Choroid plexus epithelial cell (primary cell): ENCODE data around the gene CCDC91.
"Not testable (repeated sequence)": the region's sequence is repeated elsewhere in the genome, so short reads cannot be mapped to it uniquely, and the experiment has no call there.

ENCODE experiments used
- DNase-seq: peaks from one replicate; pipeline ENCODE4 v3.0.0-alpha.2; 2010; ENCODE audit warnings: low read depth
- H3K4me3 ChIP-seq: 2 replicates; pipeline ENCODE4 v1.5.1; 2011; ENCODE audit warnings: low read depth, mild to moderate bottlenecking, control low read depth, low read length, moderate library complexity
- TF ChIP-seq, protein P1 (sequence below): conservative IDR thresholded peaks from 2 replicates; pipeline ENCODE4 v1.5.1; 2011; ENCODE audit warnings: low read depth, mild to moderate bottlenecking, control low read depth, inconsistent platforms, low read length, moderate library complexity

CCDC91 gene

DNA sequence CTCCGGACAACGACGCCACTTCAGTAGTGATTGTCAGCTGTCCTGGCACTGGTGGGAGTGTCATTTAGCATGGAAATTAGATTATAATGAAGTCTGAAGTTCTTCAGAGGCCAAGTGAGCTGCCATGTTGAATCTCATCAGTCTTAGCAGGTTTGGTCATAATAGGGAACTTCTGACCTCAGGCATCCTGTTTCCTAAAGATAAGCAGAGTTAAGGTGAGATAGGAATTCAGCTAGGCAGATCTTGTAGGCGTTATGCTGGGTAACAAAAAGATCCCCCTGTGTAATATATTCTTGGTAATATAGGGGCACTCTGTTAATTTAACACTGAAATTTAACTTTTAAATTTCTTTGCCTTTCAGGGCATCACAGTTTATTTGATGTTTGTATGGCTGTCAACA is 137.5 kb downstream of the CCDC91 start:
- no peak overlapping the region for H3K4me3 ChIP-seq
- no peak for DNase-seq
- TF ChIP-seq, protein P1, sequence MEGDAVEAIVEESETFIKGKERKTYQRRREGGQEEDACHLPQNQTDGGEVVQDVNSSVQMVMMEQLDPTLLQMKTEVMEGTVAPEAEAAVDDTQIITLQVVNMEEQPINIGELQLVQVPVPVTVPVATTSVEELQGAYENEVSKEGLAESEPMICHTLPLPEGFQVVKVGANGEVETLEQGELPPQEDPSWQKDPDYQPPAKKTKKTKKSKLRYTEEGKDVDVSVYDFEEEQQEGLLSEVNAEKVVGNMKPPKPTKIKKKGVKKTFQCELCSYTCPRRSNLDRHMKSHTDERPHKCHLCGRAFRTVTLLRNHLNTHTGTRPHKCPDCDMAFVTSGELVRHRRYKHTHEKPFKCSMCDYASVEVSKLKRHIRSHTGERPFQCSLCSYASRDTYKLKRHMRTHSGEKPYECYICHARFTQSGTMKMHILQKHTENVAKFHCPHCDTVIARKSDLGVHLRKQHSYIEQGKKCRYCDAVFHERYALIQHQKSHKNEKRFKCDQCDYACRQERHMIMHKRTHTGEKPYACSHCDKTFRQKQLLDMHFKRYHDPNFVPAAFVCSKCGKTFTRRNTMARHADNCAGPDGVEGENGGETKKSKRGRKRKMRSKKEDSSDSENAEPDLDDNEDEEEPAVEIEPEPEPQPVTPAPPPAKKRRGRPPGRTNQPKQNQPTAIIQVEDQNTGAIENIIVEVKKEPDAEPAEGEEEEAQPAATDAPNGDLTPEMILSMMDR, result no peak

DNA sequence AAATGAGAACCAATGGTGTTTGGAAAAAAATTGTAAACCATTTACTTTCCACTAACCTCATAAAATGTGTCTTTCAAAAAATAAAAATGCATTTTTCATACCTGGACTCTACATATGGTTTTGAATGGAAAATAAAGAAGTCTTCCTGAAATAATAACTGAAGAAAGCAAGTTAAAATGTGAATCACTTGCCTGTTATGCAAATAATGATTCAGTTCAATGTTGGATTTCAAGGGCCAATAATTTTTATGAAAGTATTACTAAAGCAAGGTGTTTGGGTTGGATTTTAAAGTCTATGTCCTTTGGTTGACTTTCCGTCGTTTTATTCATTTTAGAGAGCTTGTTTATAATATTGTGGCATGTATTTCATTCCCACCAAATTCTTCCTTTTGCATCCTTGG is 138.7 kb downstream of the CCDC91 start:
- DNase-seq, result no peak
- no peak overlapping the region for H3K4me3 ChIP-seq
- TF ChIP-seq, protein P1, result no peak

DNA sequence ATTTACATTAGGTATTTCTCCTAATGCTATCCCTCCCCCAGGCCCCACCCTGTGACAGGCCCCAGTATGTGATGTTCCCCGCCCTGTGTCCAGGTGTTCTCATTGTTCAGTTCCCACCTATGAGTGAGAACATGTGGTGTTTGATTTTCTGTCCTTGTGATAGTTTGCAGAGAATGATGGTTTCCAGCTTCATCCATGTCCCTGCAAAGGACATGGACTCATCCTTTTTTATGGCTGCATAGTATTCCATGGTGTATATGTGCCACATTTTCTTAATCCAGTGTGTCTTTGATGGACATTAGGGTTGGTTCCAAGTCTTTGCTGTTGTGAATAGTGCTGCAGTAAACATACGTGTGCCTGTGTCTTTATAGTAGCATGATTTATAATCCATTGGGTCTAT is 139.5 kb downstream of the CCDC91 start:
- not testable (repeated sequence) for DNase-seq, H3K4me3 ChIP-seq

DNA sequence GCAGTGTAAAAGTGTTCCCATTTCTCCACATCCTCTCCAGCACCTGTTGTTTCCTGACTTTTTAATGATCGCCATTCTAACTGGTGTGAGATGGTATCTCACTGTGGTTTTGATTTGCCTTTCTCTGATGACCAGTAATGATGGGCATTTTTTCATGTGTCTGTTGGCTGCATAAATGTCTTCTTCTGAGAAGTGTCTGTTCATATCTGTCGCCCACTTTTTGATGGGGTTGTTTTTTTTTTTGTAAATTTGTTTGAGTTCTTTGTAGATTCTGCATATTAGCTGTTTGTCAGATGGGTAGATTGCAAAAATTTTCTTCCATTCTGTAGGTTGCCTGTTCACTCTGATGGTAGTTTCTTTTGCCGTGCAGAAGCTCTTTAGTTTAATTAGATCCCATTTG is 140.0 kb downstream of the CCDC91 start:
- not testable (repeated sequence) for H3K4me3 ChIP-seq

DNA sequence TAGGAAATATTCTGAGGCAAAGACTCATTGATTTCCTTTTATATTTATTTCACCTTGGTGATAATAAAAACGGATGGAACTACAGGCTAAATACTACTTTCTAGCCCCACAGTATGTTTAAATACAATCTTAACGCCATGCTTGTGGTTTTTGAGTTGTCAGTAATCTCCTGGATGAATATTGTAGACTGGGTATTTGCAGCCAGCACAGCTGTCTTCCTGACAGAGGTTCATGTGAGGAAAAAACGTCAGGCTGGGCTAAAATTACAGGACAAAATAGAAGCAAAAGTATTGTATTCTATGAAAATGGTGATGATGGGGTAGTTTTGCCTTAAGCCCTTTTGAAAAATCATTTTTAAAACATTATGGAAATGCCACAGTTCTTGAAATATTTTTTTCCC is 140.9 kb downstream of the CCDC91 start:
- TF ChIP-seq, protein P1, result no peak
- DNase-seq, result peak; percentile 15
- no peak overlapping the region for H3K4me3 ChIP-seq

More for the DNA sequence above, 140.0 kb downstream of the CCDC91 start:
- not testable (repeated sequence) for DNase-seq

DNA sequence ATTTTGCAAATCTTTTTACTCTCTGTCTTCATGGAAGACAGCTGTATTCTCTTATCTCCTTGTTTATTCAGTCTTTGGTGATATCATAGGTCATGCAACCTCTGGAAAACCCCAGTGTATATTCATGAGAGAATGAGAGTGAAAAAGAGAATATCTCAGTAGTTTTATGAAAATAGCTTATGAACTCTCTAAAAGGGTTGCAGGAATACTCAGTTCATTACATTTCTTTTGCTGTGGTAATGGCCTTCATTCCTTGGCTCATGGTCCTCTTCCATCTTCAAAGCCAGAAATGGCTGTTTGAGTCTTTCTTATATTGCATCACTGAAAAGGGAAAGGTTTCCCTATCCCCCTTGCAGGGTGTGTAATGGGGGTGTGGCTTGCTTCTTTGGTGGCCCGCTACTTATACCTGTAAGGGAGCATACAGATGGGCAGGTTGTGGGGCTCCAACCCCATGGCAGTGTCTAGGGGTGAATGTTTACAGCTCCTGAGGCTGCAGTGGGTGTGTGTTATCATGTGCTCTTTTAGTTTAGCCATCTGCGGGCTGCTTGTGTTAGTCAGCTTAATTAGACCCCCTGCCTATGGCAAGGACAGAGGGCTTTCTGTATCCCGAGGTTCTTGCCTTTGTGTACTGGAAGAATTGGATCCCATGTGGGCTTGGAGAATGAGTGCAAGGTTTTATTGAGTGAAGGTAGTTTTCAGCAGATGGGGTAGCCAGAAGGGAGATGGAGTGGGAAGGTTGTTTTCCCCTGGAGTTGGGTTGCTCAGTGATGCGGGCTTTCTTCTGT is 150.2 kb downstream of the CCDC91 start:
- TF ChIP-seq, protein P1, result no peak
- DNase-seq, result peak; percentile 73

DNA sequence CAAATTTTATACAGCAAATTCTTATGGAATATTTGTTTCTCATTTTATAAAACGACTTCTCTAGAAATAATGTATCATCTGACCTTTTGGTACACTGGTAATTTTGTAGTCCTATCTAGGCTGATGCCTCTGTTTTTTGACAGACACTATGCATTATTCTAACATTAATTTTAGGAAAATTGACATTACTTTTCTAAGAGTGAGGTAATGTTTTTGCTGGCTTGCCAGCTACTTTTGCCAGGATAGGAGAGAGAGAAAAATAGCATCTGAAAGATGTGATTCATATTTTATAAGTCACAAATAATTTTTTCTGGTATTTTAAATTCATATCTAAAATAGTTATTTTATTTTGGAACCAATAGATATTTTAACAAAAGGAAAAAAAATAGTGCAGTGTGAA is 153.5 kb downstream of the CCDC91 start:
- H3K4me3 ChIP-seq, result no peak overlapping the region
- TF ChIP-seq, protein P1, result no peak
- no peak for DNase-seq

More for the DNA sequence above, 150.2 kb downstream of the CCDC91 start:
- H3K4me3 ChIP-seq, result no peak overlapping the region

DNA sequence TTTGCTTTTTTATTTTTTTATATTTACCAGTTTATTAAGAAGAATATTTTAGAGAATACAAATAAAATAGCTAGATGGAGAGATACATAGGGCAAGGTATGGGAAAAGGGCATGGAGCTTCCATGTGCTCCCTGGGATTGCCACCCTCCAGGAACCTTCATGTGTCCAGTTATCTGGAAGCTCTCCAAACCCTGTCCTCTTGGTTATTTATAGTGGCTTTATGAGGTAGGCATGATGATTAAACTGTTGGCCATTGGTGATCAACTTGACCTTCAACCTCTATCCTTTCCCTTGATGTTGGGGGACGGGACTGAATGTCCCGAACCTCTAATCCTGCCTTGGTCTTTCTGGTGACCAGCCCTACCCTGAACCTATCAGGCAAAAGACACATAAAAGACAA is 156.3 kb downstream of the CCDC91 start:
- no peak overlapping the region for H3K4me3 ChIP-seq
- TF ChIP-seq, protein P1, result no peak
- DNase-seq, result no peak
